GM19397 (cell line): ENCODE data around the gene BRD1.
"Not testable (repeated sequence)": the region's sequence is repeated elsewhere in the genome, so short reads cannot be mapped to it uniquely, and the experiment has no call there.

Source experiments
- ATAC-seq: cut with Tn5 transposase; IDR thresholded peaks from one replicate; pipeline ENCODE4 v1.9.1; 2021; ENCODE audit warnings: mild to moderate bottlenecking, moderate library complexity; ENCODE audit not compliant: unreplicated experiment

Gene BRD1

DNA sequence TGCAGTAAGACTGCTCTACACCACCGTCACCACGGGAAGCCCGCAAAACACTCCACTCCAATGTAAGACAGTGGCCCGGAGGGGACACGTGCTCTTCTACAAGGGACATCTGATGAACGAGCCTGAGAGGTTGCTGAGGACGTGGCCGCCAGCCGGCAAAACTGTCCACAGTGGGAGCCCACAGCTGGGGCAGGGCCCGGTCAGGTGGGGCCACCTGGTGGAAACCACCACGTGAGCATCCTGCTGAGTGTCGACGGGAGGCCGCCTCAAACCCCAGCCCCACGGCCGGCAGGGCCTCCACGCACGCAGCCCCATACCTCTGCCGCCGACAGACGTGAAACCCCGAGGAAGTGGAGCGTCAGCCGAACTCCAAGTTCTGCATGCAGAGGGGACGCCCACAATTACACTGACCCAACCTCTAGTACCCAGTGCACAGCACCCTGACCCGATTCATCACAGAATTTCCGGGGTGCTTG, 42.6 kb downstream of the BRD1 start:
- ATAC-seq = no peak

GRCh38 chr22:49784630-49784971, 43.1 kb downstream of the BRD1 start:
- ATAC-seq = no peak

GRCh38 chr22:49783926-49784629, 43.6 kb downstream of the BRD1 start:
- ATAC-seq = no peak

- no peak for ATAC-seq
Observed at GRCh38 chr22:49783036-49783746, 44.5 kb downstream of the BRD1 start.

DNA sequence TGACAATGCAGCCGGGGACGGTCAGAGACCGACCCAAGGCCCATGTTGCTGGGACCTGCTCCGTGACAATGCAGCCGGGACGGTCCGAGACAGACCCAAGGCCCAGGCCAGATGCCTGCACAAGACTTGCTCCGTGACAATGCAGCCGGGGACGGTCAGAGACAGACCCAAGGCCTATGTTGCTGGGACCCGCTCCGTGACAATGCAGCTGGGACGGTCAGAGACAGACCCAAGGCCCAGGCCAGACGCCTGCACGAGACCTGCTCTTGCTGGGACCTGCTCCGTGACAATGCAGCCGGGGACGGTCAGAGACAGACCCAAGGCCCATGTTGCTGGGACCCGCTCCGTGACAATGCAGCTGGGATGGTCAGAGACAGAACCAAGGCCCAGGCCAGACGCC, 45.8 kb downstream of the BRD1 start:
- ATAC-seq = not testable (repeated sequence)

- no peak for ATAC-seq
Observed at GRCh38 chr22:49781289-49781782, 46.3 kb downstream of the BRD1 start.

GRCh38 chr22:49780698-49781288, 46.9 kb downstream of the BRD1 start:
- no peak for ATAC-seq

DNA sequence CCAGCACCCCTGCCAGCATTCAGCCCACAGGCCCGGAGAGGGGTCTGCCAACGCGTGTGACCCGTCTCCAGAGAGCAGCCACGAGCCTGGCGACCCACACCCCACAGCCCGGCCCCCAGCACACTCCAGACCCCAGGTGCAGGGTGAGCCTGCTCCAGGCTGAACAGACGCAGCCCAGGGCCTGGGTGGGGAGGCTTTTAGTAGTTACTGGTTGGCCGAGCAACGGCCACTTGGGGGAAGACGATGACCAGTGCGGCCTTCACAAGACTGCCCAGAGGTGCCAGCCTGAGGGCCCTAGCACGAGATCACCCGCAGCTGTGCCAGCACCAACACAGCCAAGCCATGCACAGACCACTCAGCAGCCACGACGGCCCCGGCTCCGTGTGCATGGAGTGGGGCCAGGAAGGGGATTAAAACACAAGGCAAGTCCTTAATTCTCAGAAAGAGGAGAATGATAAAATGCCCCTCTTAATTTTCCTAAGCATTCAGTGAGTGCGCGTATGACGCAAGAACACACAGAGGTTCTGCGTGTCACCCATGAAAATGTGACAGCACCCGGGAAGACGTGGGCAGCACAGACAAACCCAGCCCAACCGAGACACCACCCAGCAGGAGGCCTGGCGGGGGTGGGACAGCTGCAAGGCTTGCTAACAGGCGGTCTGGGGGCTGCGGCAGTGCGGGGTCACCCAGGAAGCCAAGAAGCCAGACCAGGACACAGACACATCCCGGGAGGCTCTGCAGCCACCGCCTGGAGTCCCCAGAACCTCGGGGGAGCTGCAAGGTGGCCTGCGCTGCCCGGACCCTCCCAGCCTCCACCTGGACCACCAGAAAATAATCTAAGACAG, 47.6 kb downstream of the BRD1 start:
- ATAC-seq = no peak

- no peak for ATAC-seq
Observed at GRCh38 chr22:49779211-49779610, 48.5 kb downstream of the BRD1 start.

- ATAC-seq = no peak
Observed at GRCh38 chr22:49777569-49778249, 50.0 kb downstream of the BRD1 start.

DNA sequence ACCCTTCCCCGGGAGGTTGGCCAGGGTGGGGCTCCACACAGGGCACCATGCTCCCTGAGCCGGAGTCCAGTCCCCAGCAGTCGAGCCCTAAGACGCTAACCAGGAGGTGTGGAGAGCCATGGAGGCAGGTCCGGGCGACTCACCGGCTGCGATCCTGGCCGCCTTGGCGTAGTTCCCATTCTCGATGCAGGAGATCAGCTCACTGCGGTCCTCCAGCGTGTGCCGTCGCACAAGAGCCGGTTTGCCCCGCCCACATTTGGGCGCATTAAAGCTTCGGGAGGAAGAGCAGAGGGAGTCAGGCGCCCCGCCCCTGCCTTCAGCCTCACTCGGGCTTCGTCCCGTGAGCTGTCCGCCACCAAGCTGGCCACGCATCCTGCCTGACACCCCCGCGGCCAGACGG, 50.8 kb downstream of the BRD1 start:
- no peak for ATAC-seq

- ATAC-seq = no peak
Observed at GRCh38 chr22:49775867-49776511, 51.7 kb downstream of the BRD1 start.

DNA sequence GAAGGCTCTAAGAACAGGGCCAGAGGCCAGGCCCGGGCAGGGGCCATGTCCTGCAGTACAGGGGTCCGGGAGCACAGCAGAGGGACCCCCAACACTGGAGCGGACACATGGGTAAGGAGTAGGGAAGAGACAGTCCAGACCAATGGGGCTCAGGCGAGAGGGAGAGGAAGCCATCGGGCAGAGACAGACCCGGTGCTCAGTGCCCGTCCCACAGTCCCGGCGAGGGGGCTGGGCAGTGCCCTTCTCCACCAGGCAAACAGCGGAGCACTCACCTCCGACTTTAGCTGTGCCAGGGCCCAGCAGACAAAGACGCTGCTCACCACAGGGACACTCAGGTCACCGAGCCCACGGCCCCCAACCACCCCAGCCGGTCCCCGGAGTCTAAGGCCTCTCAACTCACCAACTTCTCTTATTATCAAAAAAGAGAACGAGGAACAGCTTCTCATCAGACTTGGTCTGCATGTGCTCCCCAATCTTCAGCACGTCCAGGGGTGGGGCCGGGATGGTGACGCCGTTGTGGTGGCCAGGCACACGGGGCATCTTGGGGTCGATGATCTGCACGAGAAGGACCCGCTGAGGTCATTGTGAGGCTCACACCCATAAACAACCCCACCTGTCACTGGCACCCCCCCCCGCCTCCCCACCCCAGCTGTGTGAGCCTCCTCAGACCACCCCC, 52.3 kb downstream of the BRD1 start:
- ATAC-seq = no peak

GRCh38 chr22:49774499-49775151, 53.0 kb downstream of the BRD1 start:
- ATAC-seq = no peak

DNA sequence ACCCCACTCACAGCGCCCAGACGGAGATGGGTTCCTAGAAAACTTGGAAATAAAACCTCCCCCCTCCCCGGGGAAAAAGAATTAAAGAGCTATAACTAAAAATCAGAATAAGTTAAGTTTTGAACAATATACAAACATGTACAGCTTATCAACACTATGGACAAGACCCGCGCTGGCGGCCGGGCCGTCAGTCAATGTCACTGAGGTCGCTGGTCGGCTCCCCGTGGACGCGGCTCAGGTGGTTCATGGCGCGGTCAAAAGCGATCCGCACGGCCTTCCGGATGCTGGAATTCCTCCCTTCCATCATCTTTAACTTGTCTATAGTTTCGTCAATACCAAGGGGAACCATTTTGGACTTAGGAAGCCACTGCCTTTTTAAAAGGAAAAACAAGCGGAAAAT, 53.6 kb downstream of the BRD1 start:
- ATAC-seq = no peak

DNA sequence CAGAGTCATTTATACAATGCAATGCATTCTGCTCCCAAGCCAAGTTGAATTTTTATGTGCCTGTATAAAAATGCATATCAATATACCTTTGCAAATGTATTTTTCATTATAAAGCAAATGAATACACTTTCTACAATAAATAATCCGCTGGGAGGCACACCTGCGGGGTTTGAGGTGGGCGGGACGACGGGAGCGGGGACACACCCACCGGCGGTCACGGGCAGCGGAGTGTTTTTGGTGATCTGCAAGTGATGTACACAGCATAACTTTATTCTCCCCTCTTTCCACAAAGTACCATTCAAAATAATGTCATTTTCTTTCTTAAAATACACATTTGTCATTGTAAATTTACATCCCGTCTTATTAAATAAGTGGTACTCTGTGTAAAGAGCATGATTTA, 54.1 kb downstream of the BRD1 start:
- ATAC-seq = no peak

- ATAC-seq = no peak
Observed at GRCh38 chr22:49772692-49773091, 55.0 kb downstream of the BRD1 start.

GRCh38 chr22:49771266-49772065, 56.2 kb downstream of the BRD1 start:
- ATAC-seq = no peak
